ENCODE measurements around the gene LMBR1.
"Not testable (repeated sequence)": the region's sequence is repeated elsewhere in the genome, so short reads cannot be mapped to it uniquely, and the experiment has no call there.

Gene LMBR1

DNA sequence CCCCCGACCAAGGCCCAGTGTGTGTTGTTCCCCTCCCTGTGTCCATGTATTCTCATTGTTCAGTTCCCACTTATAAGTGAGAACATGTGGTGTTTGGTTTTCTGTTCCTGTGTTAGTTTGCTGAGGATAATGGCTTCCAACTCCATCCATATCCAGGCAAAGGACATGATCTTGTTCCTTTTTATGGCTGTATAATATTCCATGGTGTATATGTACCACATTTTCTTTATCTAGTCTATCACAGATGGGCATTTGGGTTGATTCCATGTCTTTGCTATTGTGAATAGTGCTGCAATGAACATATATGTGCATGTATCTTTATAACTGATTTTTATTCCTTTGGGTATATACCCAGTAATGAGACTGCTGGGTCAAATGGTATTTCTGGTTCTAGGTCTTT, 191.2 kb downstream of the LMBR1 start:
- DNase-seq (ENCODE audit: low read depth in 2 of 2, low spot score in 1 of 2), result not testable (repeated sequence)

DNA sequence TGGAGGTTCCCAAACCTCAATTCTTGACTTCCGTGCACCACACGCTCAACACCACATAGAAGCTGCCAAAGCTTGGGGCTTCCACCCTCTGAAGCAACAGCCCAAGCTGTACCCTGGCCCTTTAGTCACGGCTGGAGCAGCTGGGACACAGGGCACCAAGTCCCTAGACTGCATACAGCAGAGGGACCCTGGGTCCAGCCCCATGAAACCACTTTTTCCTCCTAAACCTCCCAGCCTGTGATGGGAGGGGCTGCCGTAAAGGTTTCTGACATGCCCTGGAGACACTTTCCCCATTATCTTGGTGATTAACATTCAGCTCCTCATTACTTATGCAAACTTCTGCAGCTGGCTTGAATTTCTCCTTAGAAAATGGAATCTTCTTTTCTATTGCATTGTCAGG, 194.5 kb downstream of the LMBR1 start:
- DNase-seq (ENCODE audit: low read depth in 2 of 2, low spot score in 1 of 2), result not testable (repeated sequence)

DNA sequence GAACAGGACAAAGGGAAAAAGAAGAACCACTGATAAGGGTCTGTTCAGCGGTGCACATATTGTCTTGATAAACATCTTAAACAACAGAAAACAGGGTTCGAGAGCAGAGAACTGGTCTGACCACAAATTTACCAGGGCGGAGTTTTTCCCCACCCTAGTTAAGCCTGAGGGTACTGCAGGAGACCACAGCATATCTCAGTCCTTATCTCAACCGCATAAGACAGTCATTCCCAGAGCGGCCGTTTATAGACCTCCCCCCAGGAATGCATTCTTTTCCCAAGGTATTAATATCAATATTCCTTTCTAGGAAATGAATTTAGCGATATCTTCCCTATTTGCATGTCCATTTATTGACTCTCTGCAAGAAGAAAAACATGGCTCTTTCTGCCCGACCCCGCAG, 195.7 kb downstream of the LMBR1 start:
- DNase-seq (ENCODE audit: low read depth in 2 of 2, low spot score in 1 of 2), result not testable (repeated sequence)

DNA sequence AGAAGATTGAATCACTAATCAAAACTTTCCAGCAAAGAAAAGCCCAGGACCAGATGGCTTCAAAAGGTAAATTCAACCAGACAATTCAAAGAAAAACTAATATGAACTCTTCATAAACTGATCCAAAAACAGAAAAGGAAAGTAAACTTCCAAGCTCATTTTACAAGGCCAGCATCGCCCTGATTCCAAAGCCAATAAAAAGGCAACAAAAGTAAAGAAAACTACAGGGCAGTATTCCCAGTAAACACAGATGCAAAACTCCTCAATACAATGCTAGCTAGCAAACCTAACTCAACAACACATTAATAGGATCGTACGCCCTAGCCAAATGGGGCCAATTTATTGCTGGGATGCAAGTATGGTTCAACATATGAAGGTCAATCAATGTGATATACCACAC, 199.4 kb downstream of the LMBR1 start:
- DNase-seq (ENCODE audit: low read depth in 2 of 2, low spot score in 1 of 2), result no peak

DNA sequence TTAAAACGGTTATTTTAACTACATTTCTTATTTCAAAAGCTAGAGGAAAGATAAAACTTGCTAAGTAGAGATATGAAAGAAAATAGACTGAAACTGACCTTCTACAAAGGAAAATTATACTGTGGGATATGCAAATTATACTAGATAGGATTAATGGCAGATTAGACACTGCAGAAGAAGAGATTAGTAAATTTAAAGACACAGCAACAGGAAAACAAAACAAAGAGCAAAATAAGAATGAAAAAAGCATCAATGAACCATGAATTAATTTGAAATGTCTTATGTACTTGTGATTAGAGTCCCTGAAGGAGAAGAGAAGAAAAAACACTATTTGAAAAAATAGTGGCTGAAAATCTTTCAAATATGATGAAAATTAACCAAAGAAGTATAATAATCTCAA, 200.1 kb downstream of the LMBR1 start:
- no peak for DNase-seq (ENCODE audit: low read depth in 2 of 2, low spot score in 1 of 2)

DNA sequence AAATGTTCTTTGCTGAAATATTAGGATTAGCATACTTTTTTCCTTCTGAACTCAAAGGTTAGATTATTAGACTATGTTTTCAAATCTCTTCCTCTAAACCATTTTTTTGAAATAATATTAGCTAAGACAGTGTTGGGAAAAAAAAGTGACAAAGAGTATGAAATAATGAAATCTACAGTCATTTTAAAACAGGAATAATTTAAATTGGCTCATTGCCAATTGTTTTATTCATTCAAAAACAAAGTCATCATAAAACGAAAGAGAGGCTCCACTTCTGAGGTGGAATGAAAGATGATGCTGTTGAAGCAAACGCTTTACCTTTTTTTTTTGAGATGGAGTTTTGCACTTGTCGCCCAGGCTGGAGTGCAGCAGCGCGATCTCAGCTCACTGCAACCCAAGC, 201.2 kb downstream of the LMBR1 start:
- no peak for DNase-seq (ENCODE audit: low read depth in 2 of 2, low spot score in 1 of 2)

DNA sequence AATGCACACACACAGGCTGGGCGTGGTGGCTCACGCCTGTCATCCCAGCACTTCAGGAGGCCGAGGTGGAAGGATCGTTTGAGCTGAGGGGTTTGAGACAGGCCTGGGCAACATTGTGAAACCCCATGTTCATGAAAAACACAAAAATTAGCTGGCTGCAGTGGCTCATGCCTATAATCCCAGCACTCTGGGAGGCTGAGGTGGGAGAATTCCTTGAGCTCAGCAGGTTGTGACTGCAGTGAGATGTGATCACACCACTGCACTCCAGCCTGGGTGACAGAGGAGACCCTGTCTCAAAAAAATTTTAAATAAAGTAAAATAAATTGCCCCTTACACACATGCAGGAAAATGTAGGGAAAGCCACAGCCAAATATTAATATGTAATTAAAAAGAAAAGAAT, 208.3 kb downstream of the LMBR1 start:
- DNase-seq (ENCODE audit: low read depth in 2 of 2, low spot score in 1 of 2), result no peak

DNA sequence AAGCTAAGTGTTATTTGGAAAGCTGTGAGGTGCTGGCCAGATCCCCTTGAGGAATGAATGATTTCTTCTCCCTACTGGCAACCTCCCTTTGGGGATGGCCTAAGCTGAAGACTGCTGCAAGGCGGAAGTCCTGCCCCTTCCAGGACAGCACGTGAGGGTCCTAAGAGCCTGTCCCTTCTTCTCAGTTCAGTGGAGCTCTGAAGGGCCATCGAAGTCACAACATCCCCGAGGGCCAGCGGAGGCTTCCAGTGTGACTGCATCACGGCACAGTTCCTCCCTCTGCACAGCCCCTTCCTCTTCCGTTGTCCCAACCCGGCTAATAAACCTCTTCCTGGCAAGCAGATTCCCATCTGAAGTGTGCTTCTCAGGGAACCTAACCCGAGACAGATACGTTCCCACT, 208.7 kb downstream of the LMBR1 start:
- DNase-seq (ENCODE audit: low read depth in 2 of 2, low spot score in 1 of 2), result no peak

DNA sequence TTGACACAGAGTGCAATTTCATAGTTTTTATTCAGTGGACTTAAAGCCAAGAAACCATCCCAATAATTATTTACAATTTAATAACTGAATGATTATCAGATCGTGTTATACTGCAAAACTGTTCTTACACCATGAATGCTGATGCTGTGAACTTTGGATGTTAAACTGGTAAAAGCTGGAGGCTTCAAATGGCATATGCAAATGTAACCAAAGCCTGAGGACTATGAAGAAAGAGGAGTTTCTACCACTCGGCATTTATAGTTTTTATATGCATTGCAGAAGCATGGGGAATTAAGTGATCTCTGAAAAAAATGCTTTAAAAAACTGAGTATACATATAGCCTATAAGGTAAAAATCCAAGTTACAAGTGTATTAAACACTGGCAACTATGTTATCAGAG, 210.1 kb downstream of the LMBR1 start:
- no peak for DNase-seq (ENCODE audit: low read depth in 2 of 2, low spot score in 1 of 2)

DNA sequence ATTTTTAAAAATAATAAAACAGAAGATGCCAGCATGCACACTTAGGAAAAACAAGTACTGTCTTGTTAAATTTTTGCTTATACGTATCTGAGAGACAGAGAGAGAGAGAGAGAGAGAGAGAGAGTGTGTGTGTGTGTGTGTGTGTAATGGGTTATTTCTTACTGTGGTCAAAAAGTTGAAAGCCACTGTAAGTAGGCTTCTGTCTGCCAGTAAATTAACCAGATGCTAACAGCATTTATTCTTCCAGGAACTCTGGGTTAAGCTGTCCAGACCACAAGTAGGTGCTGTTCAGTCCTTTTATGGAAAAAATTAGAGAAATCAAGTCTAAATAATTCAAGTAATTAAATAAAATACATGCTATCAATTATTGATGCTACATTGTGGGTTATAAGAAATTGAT, 212.7 kb downstream of the LMBR1 start:
- DNase-seq (ENCODE audit: low read depth in 2 of 2, low spot score in 1 of 2), result no peak

DNA sequence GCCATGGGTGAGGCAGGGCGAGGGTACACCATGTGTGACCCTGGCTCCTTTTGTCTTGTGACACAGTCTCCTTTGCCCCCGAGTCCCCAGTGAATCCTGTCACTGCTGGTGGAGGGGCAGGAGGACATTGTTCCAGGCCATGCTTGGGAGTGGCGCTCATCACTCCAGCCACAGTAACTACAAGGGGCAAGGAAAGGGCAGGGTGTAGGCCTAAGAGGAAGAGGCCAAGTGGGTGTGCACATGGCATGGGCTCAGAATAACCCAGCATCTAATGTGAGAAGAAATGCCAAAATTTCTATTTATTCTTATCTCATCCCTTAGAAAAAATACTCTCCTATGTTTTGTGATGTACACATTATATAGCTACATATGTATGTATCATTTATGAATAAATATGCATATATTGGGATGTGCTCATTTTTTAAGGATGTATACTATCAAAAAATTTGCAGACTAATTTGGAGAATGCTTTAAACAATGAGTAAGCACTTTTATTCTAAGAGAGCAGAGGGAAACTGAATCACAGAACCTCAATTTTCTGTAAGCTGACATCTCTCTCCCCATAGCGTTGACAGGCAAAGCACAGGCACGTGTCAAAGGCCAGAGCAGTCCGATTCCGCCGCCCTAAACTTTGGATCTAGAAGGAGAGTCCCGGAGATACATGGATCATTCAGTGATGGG, 215.5 kb downstream of the LMBR1 start:
- DNase-seq (ENCODE audit: low read depth in 2 of 2, low spot score in 1 of 2), result no peak

DNA sequence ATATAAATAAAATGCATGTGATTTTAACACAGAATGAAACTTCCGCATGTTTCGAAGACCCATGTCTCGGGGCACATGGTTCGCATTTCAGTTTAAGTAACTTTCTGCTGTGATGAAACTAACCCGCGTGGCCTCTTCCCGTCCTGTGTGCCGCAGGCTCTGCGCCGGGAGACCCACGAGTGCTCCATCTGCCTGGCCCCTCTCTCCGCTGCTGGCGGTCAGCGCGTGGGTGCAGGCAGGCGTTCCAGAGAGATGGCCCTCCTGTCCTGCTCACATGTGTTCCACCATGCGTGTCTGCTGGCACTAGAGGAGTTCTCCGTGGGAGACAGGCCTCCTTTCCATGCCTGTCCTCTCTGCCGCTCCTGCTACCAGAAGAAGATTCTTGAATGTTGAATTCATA, 216.7 kb downstream of the LMBR1 start:
- DNase-seq (ENCODE audit: low read depth in 2 of 2, low spot score in 1 of 2), result no peak

DNA sequence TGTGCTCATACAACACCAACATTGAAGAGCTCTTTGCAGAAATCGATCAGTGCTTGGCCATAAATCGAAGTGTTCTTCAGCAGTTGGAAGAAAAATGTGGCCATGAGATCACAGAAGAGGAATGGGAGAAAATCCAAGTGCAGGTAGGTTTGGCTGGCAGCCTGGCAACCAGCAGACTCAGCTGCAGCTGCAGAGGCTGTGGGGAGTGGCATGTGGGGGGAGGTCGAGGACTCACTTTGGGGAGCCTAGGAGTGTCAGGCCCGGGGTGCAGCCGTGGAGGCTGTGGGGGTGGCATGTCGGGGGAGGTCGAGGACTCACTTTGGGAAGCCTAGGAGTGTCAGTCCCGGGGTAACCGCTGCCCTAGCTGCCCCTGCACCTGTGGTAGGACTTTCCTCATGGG, 217.3 kb downstream of the LMBR1 start:
- no peak for DNase-seq (ENCODE audit: low read depth in 2 of 2, low spot score in 1 of 2)

DNA sequence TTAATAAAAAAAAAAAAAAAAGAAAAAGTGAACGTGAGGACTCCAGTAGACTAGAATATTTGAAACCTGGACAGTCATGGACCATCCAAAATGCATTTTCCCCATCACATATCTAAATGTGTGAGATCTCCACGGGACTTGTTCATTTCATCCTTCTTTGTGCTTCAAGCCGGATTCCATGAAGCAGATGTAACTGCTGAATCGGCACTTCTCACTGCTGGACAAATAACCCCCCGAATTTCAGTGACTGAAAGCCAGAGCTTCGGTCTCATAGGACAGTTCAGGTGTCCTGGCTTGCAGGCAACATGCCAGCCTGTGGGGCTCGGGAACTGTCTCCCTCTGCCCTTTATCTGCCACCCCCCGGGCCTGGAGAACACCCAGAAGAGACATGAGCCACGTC, 219.1 kb downstream of the LMBR1 start:
- DNase-seq (ENCODE audit: low read depth in 2 of 2, low spot score in 1 of 2), result no peak

DNA sequence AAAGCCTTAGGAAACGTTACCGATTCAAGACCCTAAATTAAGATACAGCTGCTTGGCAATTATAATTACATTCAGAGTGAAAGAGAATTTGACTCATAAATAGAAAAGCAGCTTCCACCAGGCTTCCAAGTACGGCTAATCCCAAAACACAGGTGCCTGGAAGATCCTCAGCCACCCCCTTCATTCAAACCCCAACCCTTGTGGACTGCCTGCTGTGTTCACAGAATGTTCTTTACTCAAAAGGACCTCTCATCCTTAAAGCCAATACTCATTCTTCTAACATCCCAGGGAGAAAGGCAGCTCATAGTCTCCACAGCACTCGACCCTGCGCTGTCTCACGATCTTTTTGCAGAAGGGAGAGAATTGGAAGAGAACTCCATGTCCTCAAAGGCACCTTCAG, 219.5 kb downstream of the LMBR1 start:
- no peak for DNase-seq (ENCODE audit: low read depth in 2 of 2, low spot score in 1 of 2)

DNA sequence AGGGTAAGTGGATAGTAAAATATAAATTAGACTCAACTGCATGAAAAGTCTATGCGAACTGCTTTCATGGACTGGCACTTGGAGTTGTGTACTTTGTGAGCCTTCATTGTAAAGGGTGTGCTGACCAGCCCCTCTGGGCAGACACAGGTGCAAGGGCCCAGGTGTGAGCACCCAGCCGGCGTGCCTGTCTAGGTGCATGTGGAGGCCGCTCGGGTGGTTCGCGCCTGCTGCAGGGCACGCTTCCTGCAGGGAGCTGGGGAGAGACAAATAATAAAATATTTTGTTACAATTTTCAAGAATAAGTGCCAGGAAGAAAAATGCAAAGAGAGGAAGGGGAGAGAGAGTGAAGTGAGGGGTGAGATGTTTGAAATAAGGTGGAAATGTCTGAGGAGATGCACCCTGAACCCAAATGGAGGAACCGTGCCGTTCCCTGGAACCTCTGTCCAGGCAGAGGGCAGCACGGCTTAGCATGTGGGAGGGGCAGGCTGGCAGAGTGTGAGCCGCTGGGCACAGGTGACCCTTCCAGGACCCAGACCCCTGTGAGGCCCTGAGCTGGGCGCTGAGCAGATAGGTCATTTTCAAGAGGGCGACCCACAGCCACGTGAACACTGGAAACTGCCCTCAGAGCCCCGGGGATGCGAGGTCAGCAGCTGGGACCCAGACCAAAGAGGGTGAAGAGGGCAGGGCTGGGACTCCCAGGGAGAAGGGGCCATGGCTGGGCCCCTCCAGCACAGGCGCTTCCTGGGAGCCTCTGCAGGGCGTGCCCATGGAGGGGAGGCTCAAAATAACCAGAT, 223.8 kb downstream of the LMBR1 start:
- DNase-seq (ENCODE audit: low read depth in 2 of 2, low spot score in 1 of 2), result no peak

DNA sequence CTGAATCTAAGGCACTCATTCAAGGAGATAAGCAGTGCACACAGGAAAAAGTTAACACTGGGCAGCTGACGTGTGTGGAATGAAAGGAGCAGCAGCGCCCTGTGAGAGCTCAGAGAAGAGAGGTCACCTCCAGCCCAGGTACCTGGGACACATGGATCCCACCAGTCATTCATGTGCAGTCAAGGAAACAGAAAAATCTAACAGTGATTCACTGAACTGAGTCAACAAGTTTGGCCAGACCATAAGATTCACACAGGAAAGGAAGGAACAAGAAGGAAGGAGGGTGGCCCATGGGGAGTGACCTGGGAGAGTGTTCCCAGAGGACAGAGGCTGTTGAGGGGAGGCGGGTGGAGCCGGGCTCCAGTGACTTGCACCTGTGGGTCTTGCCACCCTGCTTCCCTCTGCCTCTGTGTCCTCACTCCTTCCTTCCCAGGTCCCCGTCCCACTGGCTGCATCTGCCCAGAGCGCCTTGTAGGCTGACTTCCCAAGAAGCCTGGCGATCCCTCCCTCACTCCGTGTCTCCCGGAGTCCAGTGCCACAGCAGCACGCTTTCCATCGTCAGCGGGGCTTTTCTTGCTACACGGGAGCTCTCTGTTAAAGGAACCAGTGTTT, 224.7 kb downstream of the LMBR1 start:
- no peak for DNase-seq (ENCODE audit: low read depth in 2 of 2, low spot score in 1 of 2)

DNA sequence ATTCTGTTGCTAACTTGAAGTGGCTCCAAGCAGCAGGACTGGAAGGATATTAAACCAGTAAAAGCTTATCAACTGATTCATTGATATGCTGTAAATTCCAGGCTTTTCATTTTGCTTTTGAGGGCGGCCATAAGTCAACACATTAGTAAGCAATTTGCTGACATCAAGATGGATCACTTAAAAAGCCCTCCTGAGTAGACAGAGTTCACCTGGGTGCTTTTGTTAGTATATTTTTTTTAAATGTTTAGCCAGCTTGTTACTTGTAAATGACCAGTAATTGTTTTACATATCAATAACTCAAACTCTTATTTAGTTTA, 225.9 kb downstream of the LMBR1 start:
- no peak for DNase-seq (ENCODE audit: low read depth in 2 of 2, low spot score in 1 of 2)

DNA sequence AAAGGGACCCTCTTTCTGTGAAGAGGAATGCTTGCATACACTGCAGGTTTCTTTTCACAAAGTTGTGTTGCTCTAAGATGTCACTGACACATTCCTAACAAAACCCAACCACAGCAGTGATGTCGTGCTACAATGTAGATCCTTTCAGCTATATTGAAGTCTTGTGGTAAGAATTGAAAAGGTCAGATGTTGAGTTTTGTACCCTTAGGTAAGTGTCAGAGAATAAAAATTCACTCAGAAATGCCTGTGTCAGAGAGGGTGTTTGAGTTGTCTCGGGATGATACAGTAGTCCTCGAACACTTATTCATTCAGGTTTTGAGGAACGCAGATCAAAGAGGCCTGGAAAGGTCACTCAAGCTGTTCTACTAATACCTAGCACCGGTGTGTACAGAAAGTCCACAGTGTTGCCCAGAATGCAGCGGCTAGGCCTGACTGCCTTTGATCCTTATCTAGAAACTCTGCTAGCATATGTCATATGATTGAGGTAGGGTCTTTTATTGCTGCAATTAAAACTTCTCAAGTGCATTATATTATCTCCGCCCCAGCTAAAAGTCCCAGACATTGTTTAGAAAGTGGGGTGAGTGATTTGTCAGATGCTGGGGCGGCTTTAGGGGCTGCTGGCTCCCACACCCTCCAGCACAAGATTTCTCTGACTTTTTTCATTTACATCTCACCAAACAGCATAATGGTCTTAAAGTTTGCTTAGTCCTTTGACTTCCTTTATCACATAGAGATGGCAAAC, 226.4 kb downstream of the LMBR1 start:
- no peak for DNase-seq (ENCODE audit: low read depth in 2 of 2, low spot score in 1 of 2)

DNA sequence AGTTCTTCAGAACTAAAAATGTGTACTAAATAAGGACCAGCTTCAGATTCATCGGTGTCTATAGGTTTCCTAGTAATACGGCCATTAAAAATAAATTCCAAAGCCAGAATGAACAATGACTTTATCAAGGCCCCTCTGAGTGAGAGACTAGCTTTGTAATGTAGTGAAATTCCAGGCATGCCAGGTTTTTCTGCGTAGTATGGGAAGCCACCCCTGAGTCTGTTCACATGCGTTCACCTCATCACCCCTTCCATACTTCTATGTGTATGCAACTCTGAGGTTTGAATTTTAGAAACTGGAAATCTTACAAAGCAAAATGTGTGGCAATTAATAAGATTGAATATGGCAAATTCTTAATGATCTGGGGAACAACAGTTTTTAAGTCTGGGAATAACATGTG, 227.9 kb downstream of the LMBR1 start:
- no peak for DNase-seq (ENCODE audit: low read depth in 2 of 2, low spot score in 1 of 2)

DNA sequence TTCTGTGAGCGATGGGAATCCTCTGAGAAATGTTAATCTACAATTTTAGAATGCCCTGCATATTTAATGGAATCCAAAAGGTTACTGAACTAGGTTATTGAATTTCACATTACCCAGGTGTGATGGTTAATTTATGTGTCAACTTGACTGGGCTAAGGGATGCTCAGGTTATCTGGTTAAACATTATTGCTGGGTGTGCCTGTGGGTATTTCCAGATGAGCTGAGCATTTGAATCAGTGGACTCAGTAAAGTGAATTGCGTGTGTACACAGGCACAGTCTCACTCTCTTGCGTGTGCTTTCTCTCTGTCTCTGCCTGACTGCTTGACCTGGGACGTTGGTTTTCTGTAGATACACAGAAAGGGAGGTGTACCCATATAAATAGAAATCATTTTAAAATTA, 230.7 kb downstream of the LMBR1 start:
- no peak for DNase-seq (ENCODE audit: low read depth in 2 of 2, low spot score in 1 of 2)

DNA sequence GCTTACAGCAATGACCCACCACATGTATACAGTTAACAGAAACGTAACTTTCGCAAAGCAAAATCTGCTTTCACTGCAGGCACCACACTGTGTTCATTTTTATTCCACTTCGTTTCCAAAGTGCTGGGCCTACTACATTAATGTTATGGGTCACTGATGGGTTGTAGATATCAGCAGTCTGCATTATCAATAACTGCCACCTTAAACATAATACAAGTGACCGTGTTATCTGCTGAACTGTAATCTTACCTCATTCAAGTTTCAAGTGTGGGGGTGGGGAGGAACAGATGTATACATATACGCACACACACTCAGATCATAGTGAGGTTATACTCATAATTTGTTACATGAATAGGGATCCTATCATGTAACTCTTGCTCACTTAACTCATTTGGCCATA, 231.3 kb downstream of the LMBR1 start:
- DNase-seq (ENCODE audit: low read depth in 2 of 2, low spot score in 1 of 2), result no peak
